HG03571 (cell line): ENCODE measurements around the gene IL1R1.
"Not testable (repeated sequence)": the region's sequence is repeated elsewhere in the genome, so short reads cannot be mapped to it uniquely, and the experiment has no call there.

Experiments
- ATAC-seq: cut with Tn5 transposase; IDR thresholded peaks from one replicate; pipeline ENCODE4 v1.9.1; 2021; ENCODE audit not compliant: unreplicated experiment

Gene IL1R1

GRCh38 chr2:102141970-102142828 lies at the start of gene IL1R1:
IL1R1 (plus strand) TSS chr2:102142746; CDS start chr2:102157725, 14,979 bp downstream.
- no peak for ATAC-seq

DNA sequence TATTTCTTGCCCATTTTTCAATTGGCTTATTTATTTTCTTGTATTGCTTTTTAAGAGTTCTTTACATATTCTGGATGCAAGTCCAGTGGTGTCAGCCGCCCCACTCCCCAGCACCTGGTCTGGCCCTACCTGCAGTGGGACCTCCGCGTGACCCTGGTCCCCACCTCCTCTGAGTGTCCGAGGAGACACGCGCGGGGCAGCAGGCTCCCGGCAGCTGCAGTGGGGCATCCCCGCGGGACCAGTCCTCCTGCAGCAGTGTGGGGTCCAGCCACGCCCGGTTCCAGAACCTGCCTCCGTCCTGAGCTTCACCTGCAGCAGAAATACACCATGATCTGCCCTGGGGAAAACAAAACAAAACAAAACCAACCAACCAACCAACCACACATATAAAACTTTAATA lies 48.9 kb upstream of the IL1R1 start:
- no peak for ATAC-seq

GRCh38 chr2:102094917-102095316 lies 47.6 kb upstream of the IL1R1 start:
- no peak for ATAC-seq

DNA sequence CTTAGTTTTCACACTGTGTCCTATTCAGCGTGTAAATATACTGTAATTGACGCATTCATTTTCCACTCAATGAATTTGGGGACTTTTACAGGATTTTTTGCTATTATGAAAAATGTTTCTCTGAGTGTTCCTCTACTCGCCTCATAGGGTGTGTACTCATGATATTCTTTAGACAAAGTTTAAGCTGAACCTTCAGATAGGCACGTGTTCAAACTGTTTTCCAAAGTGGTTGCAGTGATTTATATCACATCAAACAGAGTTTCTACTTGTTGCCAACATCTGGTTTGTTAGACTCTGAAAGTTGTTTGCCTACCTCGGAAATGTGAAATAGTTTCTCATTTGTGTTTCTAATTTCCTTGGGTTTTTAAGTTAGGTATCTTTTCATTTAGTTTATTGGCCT lies 46.4 kb upstream of the IL1R1 start:
- no peak for ATAC-seq

DNA sequence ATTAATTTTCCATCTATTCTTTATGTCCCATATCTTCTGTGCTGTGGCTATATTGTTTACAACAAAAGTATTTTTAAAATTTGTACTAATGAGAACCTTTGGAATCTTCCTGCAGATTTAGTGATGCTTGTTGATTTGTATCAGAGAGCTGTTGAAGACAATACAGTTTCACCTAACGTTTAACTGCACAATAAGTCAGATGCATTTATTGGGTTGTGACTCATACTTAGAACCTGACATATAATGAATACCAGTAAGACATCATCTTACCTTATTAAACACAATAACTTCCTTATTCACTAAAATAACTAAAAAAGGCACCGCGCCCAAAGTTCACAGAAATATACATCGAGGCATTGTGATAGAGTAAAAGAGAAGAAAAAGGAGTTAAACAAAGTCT lies 43.8 kb upstream of the IL1R1 start:
- no peak for ATAC-seq

DNA sequence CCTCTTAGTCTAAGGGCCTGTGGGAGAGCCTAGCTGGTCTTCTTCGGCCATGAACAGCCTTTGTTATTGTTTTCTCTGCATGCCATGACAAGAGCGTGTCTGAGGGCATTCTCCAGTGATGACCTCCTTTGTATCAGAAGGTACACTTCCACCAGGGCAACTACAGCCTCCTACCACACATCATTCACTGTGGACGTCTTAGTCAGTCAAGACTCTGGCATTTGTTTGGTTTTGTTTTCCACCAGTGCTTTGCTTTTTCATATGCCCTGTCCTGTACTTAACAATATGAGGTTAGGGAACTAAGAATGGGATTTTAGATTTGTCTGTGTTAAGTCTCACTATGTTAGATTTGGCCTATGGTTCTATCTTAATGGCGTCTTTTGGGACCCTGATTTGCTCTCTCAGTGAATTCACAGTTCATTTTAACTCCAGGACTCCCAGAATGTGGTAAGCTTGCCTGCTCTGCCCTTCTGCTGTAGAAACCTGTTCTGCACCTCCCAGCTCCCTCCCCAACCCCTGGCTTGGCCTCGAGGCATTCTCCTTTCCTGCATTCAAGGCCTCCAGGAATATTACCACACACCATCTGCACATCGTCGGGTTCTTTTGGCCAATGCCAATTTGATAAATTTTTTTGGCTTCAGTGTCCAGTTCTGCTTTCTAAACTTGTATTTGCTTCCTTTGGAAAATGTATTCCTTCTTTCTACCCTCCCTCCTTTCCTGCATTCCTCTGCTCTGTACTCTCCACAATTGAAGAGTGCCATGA lies 42.8 kb upstream of the IL1R1 start:
- ATAC-seq, result no peak

- ATAC-seq, result no peak
These were observed 42.0 kb upstream of the IL1R1 start for GRCh38 chr2:102100371-102101096.

DNA sequence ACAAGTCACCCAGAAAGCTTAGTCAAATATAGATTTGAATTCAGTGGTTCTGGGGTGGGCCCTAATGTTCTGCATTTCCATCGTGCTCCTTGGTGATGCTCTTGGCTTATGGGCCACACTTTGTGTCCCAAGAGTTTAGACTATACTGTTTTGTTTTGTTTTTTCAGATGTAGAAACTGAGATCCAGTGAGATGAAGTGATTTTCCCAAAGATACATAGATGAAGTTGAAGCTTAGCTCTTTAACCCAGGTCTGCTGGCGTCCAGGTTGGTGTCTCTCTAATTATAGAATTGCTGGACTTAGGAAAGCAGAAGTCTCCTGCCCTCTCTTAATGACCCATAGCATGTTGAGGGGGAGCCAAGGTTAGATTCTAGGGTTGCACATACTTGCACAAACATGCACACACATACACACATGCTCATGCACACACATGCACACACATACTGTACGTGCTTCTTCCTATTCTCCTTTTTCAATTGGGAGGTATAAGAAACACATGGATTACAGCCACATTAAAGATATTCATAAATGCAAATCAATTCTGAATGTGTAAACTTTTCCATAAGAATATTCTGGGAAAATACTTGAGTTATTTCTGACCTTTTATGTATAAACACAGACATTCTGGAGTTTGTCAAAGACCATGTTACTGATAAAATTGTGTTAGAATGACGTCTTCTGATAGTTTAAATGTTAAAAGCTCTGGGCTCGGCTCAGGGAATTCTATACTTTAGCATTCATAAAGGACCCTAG lies 41.3 kb upstream of the IL1R1 start:
- no peak for ATAC-seq

DNA sequence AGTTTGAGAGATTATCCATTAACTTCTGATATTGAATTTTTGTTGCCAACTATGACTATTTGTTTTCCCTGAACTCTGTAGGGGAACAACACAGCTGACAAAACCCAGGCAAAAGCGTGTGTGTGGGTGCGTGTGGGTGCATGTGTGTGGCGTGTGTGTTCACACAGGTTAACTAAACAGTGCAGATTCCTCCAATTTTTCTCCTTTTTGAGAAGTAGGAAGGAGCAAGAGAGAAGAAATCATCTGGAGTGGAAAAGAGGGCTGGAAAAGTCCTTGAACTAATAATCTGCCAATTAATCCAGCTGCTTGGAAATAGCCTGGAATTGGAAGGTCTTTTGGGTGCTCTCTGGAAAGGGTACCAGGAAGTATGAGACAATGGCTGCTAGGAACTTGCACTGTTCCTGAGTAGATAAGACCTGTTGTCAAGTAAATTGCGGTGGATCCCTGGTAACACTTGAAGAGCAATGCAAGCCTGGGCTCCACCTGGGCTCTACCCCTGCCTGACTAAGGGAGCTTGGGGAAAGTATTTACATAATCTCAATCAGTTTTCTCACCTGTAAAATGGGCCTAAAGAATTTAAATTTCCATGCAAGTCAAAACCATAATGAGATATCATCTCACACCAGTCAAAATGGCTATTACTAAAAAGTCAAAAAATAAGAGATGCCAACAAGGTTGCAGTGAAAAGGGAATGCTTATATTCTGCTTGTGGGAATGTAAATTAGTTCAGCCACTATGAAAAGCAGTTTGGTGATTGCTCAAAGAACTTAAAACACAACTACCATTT lies 40.5 kb upstream of the IL1R1 start:
- ATAC-seq, result no peak

GRCh38 chr2:102102636-102102948 lies 40.0 kb upstream of the IL1R1 start:
- not testable (repeated sequence) for ATAC-seq

DNA sequence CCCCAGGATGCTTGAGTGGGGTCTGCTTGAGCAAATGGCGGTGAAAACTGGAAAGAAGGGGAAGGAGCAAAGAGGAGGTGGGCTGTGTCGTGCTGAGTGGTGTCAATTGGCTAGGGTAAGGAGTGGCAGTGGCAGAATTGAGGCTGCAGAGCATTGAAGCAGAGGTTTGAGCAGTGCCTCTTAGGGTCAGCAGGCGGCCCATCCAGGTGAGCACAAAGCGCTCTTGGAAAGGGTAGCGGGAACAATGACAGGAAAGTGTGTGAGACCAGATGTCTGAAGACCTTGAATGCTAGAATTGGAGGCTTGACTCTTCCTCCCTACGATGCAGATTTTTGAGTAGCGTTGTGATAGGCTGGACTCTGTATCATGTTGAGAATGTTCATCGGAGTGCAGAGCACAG lies 39.3 kb upstream of the IL1R1 start:
- ATAC-seq, result no peak

- ATAC-seq, result peak; percentile 83
These were observed 38.3 kb upstream of the IL1R1 start for GRCh38 chr2:102103992-102104871.

GRCh38 chr2:102106133-102106556 lies 36.4 kb upstream of the IL1R1 start:
- no peak for ATAC-seq

DNA sequence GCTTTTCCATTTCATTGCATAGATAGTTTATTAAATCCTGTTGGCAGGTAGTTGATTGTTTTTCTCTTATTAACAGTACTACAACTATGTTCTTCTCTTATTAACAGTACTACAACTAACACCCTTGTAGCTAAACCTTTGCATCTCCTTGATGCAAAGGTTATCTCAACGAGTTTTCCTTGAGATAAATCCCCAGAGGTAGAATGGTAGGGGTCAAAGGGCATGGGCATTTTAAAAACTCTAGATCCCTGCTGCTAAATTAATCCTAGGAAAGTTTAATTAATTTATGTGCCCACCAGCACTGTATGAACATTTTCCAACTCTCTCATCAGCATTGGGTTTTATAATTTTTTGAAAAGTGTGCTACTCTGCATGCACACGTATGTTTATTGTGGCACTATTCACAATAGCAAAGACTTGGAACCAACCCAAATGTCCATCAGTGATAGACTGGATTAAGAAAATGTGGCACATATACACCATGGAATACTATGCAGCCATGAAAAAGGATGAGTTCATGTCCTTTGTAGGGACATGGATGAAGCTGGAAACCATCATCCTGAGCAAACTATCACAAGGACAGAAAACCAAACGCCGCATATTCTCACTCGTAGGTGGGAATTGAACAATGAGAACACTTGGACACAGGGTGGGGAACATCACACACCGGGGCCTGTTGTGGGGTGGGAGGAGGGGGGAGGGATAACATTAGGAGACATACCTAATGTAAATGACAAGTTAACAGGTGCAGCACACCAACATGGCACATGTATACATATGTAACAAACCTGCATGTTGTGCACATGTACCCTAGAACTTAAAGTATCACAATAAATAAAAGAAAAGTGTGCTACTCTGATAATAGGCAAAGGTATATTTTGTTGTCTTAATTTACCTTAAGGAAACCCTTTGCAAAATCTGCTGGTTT lies 35.5 kb upstream of the IL1R1 start:
- ATAC-seq, result not testable (repeated sequence)

DNA sequence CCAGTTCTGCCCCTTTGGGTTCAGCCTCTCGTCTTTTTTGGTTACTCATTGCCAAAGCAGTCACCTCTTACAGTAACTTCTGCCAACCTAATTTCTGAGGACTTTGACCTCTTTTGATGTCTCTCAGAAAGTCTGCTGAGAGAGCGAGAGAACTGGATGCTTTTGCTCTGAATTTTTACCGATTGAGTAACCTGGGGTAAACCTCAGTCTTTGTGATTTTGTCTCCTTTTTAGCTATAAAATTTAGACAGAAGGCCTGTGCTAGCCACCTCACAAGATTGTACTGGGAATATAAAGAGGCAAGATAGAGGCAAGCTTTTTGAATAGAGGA lies 34.8 kb upstream of the IL1R1 start:
- no peak for ATAC-seq

- no peak for ATAC-seq
These were observed 33.5 kb upstream of the IL1R1 start for GRCh38 chr2:102109016-102109415.

- no peak for ATAC-seq
These were observed 32.4 kb upstream of the IL1R1 start for GRCh38 chr2:102110171-102110570.

GRCh38 chr2:102110596-102111334 lies 31.8 kb upstream of the IL1R1 start:
- ATAC-seq, result no peak
